ENCODE data around the gene CDH4.

The CDH4 gene

DNA sequence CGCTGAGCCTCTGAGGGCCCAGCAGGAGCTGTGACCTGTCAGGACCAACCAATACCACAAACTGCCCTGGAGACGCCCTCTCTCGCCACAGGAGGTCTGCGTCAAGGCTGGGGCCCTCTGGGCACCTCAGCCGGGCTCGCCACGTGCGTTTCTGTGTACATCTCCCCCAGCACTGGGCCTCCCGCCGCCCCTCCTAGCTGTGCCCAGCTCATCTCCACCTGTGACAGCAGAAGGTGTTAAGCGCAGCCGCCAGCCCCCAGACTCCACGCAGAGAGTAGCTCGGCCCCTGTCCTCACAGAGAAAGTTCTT, 722.2 kb downstream of the CDH4 start:
- TF ChIP-seq CTCF (IDR thresholded peaks at IDR 0.05; ENCODE audit: insufficient read depth, low read length, missing control alignments): no peak
- no peak overlapping the region for H3K4me3 ChIP-seq (ENCODE audit: low read depth, low read length)
- ChIA-PET CTCF (no interaction called here), POLR2A (no interaction called here)
- no peak for DNase-seq (ENCODE audit: low read depth, low spot score)

DNA sequence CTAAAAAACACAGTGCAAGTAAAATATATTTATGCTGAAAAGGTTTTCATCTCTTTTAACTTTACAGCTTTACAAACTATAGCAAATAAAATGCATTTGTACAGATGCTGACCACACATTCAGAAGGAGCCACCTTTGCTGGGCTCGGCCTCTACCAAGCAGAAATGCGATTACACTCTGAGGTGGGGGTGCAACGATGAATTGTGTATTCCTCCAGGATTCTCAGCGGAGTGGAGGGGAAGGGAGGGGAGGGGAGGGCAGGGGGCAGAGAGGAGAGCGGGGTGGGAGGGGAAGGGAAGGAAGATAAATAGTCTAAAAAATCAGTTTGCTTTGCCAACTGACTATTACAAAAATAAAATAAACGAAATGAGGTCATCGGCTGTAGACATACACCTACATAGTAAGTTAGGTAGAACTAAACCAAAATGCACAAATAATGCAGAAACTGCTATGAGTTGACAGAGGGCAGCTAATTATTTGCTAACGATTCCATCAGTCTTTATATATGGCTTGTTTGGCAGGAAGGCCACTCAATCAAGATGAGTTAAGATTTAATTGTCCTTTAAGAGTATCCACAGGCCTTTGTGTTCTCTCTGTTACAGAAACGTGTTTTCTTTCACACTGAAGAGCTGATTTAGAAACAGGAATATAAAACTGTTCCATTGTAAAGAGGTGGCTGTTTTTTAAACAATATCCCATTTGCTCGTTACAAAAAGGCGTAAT, 723.5 kb downstream of the CDH4 start:
- no peak overlapping the region for H3K4me3 ChIP-seq (ENCODE audit: low read depth, low read length)
- POLR2A ChIA-PET: no interaction called here
- CTCF ChIA-PET: no interaction called here
- DNase-seq (ENCODE audit: low read depth, low spot score): no peak
- TF ChIP-seq CTCF (IDR thresholded peaks at IDR 0.05; ENCODE audit: insufficient read depth, low read length, missing control alignments): no peak

DNA sequence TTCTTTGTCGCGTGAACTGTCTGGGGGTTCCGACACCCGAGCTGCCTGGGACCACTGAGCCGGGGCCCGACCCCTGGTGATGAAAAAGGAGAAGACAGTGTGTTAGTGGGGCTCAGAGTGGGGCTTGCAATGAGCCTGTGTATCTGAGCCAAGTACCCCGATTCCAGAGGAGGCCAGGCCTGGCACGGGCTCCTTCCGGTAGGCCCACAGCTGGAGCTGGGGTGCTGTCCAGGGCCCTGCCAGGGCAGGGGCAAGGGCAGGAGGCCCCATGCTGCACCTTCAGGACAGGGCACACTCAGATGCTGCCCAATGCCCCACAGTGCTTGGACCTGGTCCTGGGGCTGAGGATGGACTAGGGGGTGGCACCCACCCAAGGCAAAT, 724.2 kb downstream of the CDH4 start:
- ChIA-PET CTCF (no interaction called here), POLR2A (no interaction called here)
- no peak overlapping the region for H3K4me3 ChIP-seq (ENCODE audit: low read depth, low read length)
- TF ChIP-seq CTCF (IDR thresholded peaks at IDR 0.05; ENCODE audit: insufficient read depth, low read length, missing control alignments): no peak
- no peak for DNase-seq (ENCODE audit: low read depth, low spot score)

GRCh38 chr20:61976644-61977418, 724.8 kb downstream of the CDH4 start:
- CTCF ChIA-PET: no interaction called here
- POLR2A ChIA-PET: no interaction called here
- H3K4me3 ChIP-seq (ENCODE audit: low read depth, low read length): no peak overlapping the region
- TF ChIP-seq CTCF (IDR thresholded peaks at IDR 0.05; ENCODE audit: insufficient read depth, low read length, missing control alignments): no peak
- DNase-seq (ENCODE audit: low read depth, low spot score): no peak

DNA sequence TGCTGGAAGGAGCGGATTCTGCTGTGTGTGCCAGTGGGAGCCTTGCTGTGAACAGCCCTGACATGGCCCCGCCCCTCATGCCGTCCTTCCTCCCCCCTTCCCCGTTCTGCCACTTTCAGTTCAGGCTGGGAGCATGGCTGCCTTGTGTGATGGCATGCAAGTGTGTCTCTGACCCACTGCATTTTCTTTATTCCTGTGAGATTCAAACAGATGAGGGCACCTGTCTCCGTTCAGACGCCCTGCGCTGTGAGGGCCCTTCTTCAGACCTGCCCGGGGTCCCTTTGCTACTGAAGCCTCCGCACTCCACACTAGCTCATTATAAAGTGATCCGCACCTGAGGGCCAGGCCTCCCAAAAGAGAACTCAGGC, 725.3 kb downstream of the CDH4 start:
- no peak overlapping the region for H3K4me3 ChIP-seq (ENCODE audit: low read depth, low read length)
- TF ChIP-seq CTCF (IDR thresholded peaks at IDR 0.05; ENCODE audit: insufficient read depth, low read length, missing control alignments): no peak
- DNase-seq (ENCODE audit: low read depth, low spot score): no peak
- CTCF ChIA-PET: no interaction called here
- POLR2A ChIA-PET: no interaction called here

- ChIA-PET CTCF (no interaction called here), POLR2A (no interaction called here)
- no peak overlapping the region for H3K4me3 ChIP-seq (ENCODE audit: low read depth, low read length)
- no peak for TF ChIP-seq CTCF (IDR thresholded peaks at IDR 0.05; ENCODE audit: insufficient read depth, low read length, missing control alignments)
- DNase-seq (ENCODE audit: low read depth, low spot score): no peak
Observed at GRCh38 chr20:61978491-61978890, 726.4 kb downstream of the CDH4 start.

All from AG04449 (cell line).